ENCODE data around the gene DCAF17.

The DCAF17 gene

GRCh38 chr2:171420728-171421563 lies 13.1 kb upstream of the DCAF17 start:
- TF ChIP-seq GATA2 (IDR thresholded peaks at IDR 0.05; ENCODE audit: low read depth, low read length), result no peak

- TF ChIP-seq GATA2 (IDR thresholded peaks at IDR 0.05; ENCODE audit: low read depth, low read length) (no peak), GATA3 (IDR thresholded peaks at IDR 0.05; ENCODE audit: low read depth, low read length) (no peak)
Measured at GRCh38 chr2:171430516-171431410, 3.3 kb upstream of the DCAF17 start.

- TF ChIP-seq GATA2 (IDR thresholded peaks at IDR 0.05; ENCODE audit: low read depth, low read length) (no peak), GATA3 (IDR thresholded peaks at IDR 0.05; ENCODE audit: low read depth, low read length) (no peak)
Measured at GRCh38 chr2:171431677-171432167, 2.3 kb upstream of the DCAF17 start.

- no peak for TF ChIP-seq GATA2 (IDR thresholded peaks at IDR 0.05; ENCODE audit: low read depth, low read length)
- TF ChIP-seq GATA3 (IDR thresholded peaks at IDR 0.05; ENCODE audit: low read depth, low read length), result no peak
Measured at GRCh38 chr2:171432206-171432968, 1.6 kb upstream of the DCAF17 start.

GRCh38 chr2:171432969-171433762 lies 860 bp upstream of the DCAF17 start:
- no peak for TF ChIP-seq GATA2 (IDR thresholded peaks at IDR 0.05; ENCODE audit: low read depth, low read length)
- TF ChIP-seq GATA3 (IDR thresholded peaks at IDR 0.05; ENCODE audit: low read depth, low read length), result no peak

GRCh38 chr2:171433763-171434012 lies 338 bp upstream of the DCAF17 start, which contains the start of gene METTL8:
TSS of gene METTL8 (minus strand) at chr2:171433990. CDS start at chr2:171392185, 41,805 bp downstream.
- TF ChIP-seq GATA3 (IDR thresholded peaks at IDR 0.05; ENCODE audit: low read depth, low read length) (no peak), GATA2 (IDR thresholded peaks at IDR 0.05; ENCODE audit: low read depth, low read length) (no peak)

GRCh38 chr2:171436307-171436706 lies 2.3 kb downstream of the DCAF17 start:
- TF ChIP-seq GATA2 (IDR thresholded peaks at IDR 0.05; ENCODE audit: low read depth, low read length), result no peak
- TF ChIP-seq GATA3 (IDR thresholded peaks at IDR 0.05; ENCODE audit: low read depth, low read length), result no peak

GRCh38 chr2:171441470-171441869 lies 7.4 kb downstream of the DCAF17 start:
- no peak for TF ChIP-seq GATA3 (IDR thresholded peaks at IDR 0.05; ENCODE audit: low read depth, low read length)
- no peak for TF ChIP-seq GATA2 (IDR thresholded peaks at IDR 0.05; ENCODE audit: low read depth, low read length)

GRCh38 chr2:171447675-171448074 lies 13.6 kb downstream of the DCAF17 start:
- no peak for TF ChIP-seq GATA2 (IDR thresholded peaks at IDR 0.05; ENCODE audit: low read depth, low read length)

- TF ChIP-seq GATA3 (IDR thresholded peaks at IDR 0.05; ENCODE audit: low read depth, low read length), result no peak
- no peak for TF ChIP-seq GATA2 (IDR thresholded peaks at IDR 0.05; ENCODE audit: low read depth, low read length)
Measured at GRCh38 chr2:171451074-171451473, 17.0 kb downstream of the DCAF17 start.

GRCh38 chr2:171452773-171453172 lies 18.7 kb downstream of the DCAF17 start:
- TF ChIP-seq GATA2 (IDR thresholded peaks at IDR 0.05; ENCODE audit: low read depth, low read length) (no peak), GATA3 (IDR thresholded peaks at IDR 0.05; ENCODE audit: low read depth, low read length) (no peak)

- TF ChIP-seq GATA2 (IDR thresholded peaks at IDR 0.05; ENCODE audit: low read depth, low read length) (no peak), GATA3 (IDR thresholded peaks at IDR 0.05; ENCODE audit: low read depth, low read length) (no peak)
Measured at GRCh38 chr2:171459498-171459897, 25.5 kb downstream of the DCAF17 start.

GRCh38 chr2:171460537-171460936 lies 26.5 kb downstream of the DCAF17 start:
- TF ChIP-seq GATA2 (IDR thresholded peaks at IDR 0.05; ENCODE audit: low read depth, low read length) (no peak), GATA3 (IDR thresholded peaks at IDR 0.05; ENCODE audit: low read depth, low read length) (no peak)

Measured in SH-SY5Y (cell line).